Measurements from ENCODE around the gene EPHA2. TPM values are rescaled to one million over a fixed set of nuclear protein-coding genes. Genes with fewer than 3 reads are reported as not detected.

The EPHA2 gene
- total and polyA plus RNA-seq, 4 donors, result 2.9 to 11.1 (median 6.8) TPM

GRCh38 chr1:16140068-16140596, 15.7 kb downstream of the EPHA2 start:
- WGBS, result 95% methylated on average over 7 of the region's 7 CpGs
- DNase-seq (ENCODE audit: low spot score), result no peak
- Histone ChIP-seq H3K9ac (ENCODE audit: low read depth in 1 of 2, low read length in 2 of 2) (no peak overlapping the region), H3K36me3 (ENCODE audit: control insufficient read depth in 4 of 4, insufficient read depth in 3 of 4, low read depth in 1 of 4, low read length in 3 of 4) (peaks cover 3 to 21% (median 11%) of the 10 kb centered on the region in 4 donors), H3K4me3 (ENCODE audit: low read depth in 1 of 3, low read length in 3 of 3) (no peak overlapping the region), H3K4me1 (ENCODE audit: control insufficient read depth in 4 of 4, insufficient read depth in 4 of 4, low read length in 3 of 4) (peaks cover 12 to 31% (median 24%) of the 10 kb centered on the region in 4 donors), H3K27ac (ENCODE audit: low read depth in 1 of 2, low read length in 2 of 2) (no peak overlapping the region), H3K9me3 (ENCODE audit: control insufficient read depth in 4 of 4, low read length in 3 of 4) (no peaks in the 10 kb centered on the region), H3K27me3 (ENCODE audit: control insufficient read depth in 4 of 4, insufficient read depth in 4 of 4, low read length in 3 of 4) (no peaks in the 10 kb centered on the region)
- TF ChIP-seq TAF1 (conservative IDR thresholded peaks at IDR 0.05), result no peak
- TF ChIP-seq MAX (IDR thresholded peaks at IDR 0.05), result no peak
- TF ChIP-seq HNF4A (conservative IDR thresholded peaks at IDR 0.05), result no peak
- TF ChIP-seq ZBTB33 (IDR thresholded peaks at IDR 0.05), result no peak
- no peak for TF ChIP-seq YY1 (IDR thresholded peaks at IDR 0.05)
- no peak for TF ChIP-seq SP1 (IDR thresholded peaks at IDR 0.05)
- TF ChIP-seq FOXA2 (IDR thresholded peaks at IDR 0.05), result no peak
- no peak for TF ChIP-seq RAD21 (IDR thresholded peaks at IDR 0.05)
- no peak for TF ChIP-seq EGR1 (IDR thresholded peaks at IDR 0.05; ENCODE audit: low read depth in 2 of 2)
- TF ChIP-seq CTCF (IDR thresholded peaks at IDR 0.05; ENCODE audit: low read depth, low read length, missing input control), result no peak
- TF ChIP-seq NR2F2 (IDR thresholded peaks at IDR 0.05), result no peak

- Histone ChIP-seq H3K9me3 (ENCODE audit: control insufficient read depth in 4 of 4, low read length in 3 of 4) (no peaks in the 10 kb centered on the region), H3K36me3 (ENCODE audit: control insufficient read depth in 4 of 4, insufficient read depth in 3 of 4, low read depth in 1 of 4, low read length in 3 of 4) (peaks cover 3 to 28% (median 14%) of the 10 kb centered on the region in 4 donors), H3K9ac (ENCODE audit: low read depth in 1 of 2, low read length in 2 of 2) (no peak overlapping the region), H3K27me3 (ENCODE audit: control insufficient read depth in 4 of 4, insufficient read depth in 4 of 4, low read length in 3 of 4) (no peaks in the 10 kb centered on the region), H3K4me1 (ENCODE audit: control insufficient read depth in 4 of 4, insufficient read depth in 4 of 4, low read length in 3 of 4) (peaks cover 7 to 25% (median 18%) of the 10 kb centered on the region in 4 donors), H3K27ac (ENCODE audit: low read depth in 1 of 2, low read length in 2 of 2) (peak overlapping the region in 1 of 2 donors; percentile 9), H3K4me3 (ENCODE audit: low read depth in 1 of 3, low read length in 3 of 3) (no peak overlapping the region)
- 81% methylated on average over 3 of the region's 3 CpGs for WGBS
- DNase-seq (ENCODE audit: low spot score), result no peak
- TF ChIP-seq RXRA (IDR thresholded peaks at IDR 0.05) (no peak), TAF1 (conservative IDR thresholded peaks at IDR 0.05) (no peak), GABPA (IDR thresholded peaks at IDR 0.05 in 1 of 2, conservative IDR thresholded peaks at IDR 0.05 in 1 of 2) (no peak), JUND (IDR thresholded peaks at IDR 0.05) (no peak), ZBTB33 (IDR thresholded peaks at IDR 0.05) (no peak), YY1 (IDR thresholded peaks at IDR 0.05) (no peak), RAD21 (IDR thresholded peaks at IDR 0.05) (no peak), NR2F2 (IDR thresholded peaks at IDR 0.05) (no peak), SP1 (IDR thresholded peaks at IDR 0.05) (no peak)
Measured at GRCh38 chr1:16139473-16139962, 16.4 kb downstream of the EPHA2 start.

Measured in liver (tissue), 9 donors.